HG03025 (cell line): ENCODE results near the gene ADCY1.

ENCODE experiments used
- ATAC-seq: cut with Tn5 transposase; IDR thresholded peaks from one replicate; pipeline ENCODE4 v1.9.1; 2021; ENCODE audit warnings: mild to moderate bottlenecking, moderate library complexity; ENCODE audit not compliant: unreplicated experiment, low FRiP score

ADCY1 gene

DNA sequence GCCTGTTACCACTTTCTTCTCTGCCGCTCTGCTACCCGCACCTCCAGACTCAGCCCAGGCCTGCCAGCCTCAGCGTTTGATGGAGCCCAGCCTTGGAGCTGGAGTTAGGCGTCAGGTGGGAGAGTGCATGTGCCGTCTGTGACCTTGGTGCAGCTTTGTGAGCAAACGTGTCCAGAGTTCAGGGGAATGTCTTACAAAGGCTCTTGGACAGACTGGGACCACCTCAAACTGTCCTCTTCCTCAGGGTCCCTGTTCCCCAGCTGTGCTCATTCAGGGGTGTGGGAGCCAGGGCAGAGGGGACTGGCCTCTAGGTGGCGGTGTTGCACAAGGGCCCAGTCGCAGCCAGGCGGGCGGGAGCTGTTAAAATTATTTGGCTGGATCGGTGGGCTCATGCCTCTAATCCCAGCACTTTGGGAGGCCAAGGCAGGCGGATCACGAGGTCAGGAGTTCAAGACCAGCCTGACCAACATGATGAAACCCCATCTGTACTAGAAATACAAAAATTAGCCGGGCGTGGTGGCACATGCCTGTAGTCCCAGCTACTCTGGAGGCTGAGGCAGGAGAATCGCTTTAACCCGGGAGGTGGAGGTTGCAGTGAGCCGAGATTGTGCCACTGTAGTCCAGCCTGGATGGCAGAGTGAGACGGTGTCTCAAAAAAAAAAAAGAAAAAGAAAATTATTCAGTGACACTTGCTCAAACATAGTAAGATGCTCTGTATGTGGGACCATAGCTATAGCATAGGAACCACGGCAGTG, 89.2 kb downstream of the ADCY1 start:
- ATAC-seq, result no peak

DNA sequence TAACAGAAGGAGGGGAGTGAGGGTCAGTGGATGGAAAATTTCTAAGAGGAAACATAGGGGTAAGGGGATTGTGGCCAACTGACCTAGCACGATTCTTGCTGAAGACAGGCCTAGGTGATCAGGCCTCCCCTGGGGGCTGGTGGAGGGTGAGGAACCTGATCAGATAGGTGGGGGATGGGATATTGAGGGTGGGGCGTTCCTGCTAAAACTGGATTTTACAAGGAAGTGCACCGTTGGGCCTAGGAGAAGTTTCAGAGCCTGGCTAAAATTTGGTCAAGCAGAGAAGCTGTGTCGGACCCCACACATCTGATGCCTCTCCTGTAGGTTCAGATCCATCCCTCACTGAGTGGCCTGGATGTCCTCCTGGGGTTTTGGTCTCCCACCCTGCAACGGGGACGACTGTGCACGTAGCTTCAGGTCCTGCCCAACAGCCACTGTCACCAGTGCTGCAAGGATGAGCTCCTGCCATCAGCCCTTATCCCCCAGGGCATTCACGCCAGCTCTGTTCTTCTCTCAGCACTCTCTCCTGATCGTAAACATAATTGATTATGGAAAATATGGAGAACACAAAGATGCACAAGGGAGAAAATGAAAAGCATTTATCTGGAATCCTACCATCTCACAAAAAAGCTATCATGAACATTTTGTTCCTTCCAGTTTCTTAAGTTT, 89.9 kb downstream of the ADCY1 start:
- ATAC-seq, result no peak

DNA sequence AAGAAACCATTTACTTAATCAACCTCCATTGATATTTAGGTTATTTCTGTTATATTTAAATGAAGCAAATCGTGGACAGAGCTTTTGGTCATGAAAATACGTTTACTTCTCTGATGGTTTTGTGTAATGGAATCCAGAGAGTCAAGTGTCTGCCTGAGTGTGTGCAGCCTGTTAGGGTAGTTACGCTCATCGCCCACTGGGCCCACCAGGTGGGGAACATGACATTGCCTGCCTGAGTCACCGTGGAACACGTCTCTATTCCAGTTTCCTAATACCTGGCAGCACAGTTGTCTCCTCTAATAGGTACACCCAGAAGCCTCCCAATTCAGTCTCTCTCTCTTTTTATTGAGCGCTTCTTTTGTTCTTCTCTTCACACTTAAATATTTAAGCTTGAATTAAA, 91.0 kb downstream of the ADCY1 start:
- ATAC-seq, result no peak

DNA sequence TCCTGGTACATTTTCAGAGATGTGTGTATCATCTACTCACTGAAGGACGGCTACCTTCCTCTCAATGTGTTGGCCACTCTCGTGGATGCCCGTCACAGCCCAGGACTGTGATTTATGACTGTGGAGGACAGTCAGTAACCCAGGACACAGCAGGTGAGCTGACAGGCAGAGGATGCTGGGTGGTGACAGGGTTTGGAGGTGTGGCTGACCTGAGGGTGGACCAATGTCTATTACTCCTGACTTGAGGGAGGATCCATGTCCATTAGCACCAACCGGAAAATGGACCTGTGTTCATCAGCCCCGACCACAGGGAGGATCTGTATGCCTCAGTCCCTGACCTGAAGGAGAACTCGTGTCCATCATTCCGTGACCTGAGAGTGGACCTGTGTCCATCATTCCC, 96.1 kb downstream of the ADCY1 start:
- ATAC-seq, result no peak

DNA sequence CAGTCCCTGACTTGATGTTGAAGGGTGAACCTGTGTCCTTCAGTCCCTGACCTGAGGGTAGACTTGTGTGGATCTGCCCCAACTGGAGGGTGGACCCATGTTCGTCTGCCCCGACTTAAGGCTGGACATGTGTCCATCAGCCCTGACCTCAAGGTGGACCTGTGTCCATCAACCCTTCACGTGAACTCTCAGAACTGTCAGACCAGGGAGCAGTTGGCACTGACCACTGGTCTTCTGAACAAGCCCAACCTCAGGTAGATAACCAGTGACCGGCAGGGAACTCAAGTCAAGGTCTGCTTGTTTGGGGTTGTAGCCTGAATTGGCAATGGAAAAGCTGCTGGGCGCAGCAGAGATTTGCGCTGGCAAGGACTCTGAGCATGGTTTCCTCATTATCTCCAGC, 96.5 kb downstream of the ADCY1 start:
- no peak for ATAC-seq

DNA sequence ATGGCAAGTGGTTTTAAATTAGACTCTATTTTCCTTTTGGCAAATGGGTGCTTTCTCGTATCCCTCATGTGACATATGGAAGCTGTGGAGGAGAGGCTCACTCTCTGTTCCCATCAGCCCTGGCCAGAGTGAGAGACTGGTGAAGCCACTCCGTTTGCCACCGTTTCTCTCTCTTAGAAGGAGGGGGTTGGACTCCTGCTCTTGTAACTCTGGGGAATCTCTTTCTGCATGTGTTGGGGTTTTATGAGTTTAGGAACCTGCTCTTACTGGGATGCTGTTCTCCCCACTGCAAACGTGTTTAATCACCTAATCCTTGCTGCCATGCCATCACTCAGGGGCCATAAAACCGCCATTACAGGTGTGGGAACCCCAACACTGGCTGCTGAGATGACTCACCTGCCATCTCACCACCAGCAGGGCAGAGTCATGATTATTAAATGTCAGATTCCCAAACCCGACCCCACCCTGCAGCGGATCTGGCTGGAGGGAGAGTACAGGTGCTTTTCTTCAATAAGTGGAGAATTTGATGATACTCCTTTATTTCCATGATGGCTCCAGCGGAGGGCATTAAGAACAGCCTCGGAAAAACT, 103.2 kb downstream of the ADCY1 start:
- ATAC-seq, result no peak

DNA sequence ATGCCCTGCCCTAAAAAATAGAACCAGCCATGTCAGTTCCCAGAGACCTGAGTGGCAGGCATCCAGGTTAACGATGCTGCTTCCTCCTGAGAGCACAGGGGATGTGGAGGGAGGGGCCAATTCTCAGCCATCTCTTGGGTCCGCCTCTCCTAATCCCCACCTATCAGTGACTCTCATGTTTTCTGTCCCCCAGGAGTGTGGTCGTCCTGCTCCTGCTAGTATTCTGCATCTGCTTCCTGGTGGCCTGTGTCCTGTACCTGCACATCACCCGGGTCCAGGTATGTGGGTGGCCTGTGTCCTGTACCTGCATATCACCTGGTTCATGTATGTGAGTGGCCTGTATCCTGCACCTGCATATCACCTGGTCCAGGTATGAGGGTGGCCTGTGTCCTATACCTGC, 105.3 kb downstream of the ADCY1 start:
- no peak for ATAC-seq

DNA sequence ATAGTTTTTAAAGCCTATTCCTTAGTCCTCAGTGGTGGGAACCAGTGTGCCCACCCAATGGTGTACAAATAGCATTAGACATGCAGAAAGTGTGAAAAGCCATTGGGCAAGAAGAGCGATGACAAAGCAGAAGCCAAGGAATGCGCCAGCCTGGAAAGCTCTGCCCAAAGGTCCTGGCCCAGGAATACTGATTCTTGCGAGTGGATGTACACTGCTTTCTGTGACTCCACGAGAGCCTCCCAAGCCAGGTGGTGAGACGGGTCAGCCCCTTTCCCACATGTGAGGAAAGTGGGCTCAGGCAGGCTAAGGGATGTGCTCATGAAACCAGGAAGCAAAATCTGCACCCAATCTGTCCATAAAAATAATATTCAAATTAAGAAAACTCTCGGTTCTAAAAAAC, 106.6 kb downstream of the ADCY1 start:
- ATAC-seq, result no peak

DNA sequence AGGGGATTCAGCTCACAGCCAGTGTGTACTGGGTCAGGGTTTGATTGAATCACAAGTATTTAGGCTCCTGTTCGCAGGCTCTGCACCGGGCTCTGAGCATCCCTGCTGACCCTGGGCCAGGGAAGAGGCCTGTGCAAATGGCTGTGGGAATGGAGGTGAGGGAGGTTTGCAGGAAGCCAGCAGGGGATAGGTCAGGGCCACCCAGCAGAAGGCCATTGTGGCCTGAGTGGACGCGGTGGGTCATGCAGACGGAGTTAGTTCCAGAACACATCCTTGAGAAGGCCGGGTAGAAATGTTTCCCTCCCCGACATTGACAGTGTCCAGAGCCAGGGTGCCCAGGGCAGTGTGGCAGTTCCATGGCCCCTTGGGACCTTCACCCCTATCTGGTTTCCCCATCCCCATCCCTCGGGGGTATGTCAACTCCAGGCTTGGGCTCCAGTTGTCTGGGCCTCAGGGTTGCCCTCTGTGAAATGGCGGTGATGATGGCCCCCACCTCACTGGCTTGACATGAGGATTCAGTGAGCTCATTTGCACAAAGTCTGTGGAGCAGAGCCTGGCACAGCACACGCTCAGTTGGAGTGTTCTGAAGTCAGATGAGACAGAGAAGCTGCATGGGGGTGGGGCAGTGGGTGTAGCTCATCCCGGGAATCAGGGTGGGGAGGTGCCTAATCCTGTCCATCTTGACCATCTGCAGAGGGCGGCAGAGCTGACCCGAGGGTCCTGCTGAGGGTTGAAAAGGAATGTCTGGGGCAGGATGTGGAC, 107.6 kb downstream of the ADCY1 start:
- no peak for ATAC-seq

DNA sequence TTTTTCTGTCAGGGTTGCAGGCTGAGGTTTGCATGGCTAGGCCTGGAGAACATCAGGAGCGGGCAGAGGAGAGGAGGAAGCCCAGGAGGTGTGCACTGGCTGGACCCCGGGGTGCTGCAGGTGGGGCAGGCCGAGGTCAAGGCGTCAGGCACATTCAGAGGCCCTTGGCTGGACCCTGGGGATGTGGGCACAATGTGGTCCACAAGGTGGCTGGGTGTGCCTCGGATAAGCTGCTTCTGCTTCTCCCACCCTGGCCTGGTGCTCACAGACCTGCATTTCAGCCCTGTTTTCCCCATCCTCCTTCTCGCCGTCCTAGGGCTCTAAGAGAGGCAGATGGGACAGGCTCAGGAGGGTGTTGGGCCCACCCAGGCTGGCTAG, 108.2 kb downstream of the ADCY1 start:
- no peak for ATAC-seq

DNA sequence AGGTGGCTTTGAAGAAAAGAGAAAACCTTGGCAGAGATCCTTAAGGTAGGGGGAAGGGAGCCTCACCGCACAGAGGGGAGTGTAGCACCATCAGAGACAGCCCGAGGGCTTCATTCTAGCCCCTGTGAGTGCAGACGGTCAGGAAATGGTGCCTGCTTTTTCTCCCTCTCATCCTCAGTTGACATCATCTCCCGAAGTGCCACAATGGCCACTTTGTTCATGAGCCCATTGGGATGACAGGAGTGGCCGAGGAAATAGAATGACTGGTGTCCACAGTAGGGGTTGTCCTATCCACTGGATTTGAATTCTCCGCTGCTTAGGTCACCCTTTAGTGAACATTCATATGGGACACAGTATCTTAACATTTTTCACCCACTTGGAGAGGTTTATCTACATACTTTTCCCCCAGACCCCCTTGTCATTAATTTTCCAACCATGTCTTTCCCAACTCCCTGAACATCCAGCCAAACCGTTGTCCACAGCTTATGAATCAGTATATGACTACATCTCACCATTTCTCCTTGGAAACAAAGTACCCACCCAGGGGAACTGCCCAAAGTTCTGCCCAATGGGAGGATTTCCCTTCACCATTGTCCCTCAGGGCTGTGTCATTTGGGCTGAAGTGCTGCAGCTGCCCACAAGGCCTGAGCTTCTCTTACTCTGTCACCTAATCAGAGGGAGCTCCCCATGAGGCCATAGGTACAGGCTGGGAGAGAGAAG, 108.8 kb downstream of the ADCY1 start:
- no peak for ATAC-seq

DNA sequence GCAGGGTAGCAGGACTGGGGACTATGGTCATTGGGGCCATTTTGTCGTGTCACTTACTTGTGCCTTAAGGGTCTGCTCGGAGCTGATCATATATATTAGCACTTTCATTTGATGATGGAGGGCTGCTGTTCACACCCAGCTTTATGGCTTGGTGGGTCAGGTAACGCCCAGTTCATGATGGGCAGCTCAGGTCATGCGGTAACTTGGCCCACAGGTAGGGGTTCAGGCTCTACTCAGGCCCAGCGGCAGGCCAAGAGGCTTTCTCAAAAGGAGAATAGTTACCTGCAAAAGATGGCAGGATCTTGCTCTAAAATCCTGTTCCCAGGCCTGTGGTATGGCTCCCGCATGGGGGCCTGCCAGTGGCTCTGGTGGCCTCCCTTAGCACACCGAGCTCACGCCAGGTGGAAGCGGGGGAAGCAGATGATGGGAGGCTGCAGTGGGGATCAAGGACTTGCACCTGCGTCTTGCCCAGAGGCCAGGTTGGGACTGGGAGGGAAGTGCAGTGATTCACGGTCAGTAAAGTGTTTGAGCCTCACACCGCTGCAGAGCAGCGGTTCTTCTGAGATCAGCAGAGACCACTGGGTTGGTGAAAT, 109.5 kb downstream of the ADCY1 start:
- no peak for ATAC-seq

DNA sequence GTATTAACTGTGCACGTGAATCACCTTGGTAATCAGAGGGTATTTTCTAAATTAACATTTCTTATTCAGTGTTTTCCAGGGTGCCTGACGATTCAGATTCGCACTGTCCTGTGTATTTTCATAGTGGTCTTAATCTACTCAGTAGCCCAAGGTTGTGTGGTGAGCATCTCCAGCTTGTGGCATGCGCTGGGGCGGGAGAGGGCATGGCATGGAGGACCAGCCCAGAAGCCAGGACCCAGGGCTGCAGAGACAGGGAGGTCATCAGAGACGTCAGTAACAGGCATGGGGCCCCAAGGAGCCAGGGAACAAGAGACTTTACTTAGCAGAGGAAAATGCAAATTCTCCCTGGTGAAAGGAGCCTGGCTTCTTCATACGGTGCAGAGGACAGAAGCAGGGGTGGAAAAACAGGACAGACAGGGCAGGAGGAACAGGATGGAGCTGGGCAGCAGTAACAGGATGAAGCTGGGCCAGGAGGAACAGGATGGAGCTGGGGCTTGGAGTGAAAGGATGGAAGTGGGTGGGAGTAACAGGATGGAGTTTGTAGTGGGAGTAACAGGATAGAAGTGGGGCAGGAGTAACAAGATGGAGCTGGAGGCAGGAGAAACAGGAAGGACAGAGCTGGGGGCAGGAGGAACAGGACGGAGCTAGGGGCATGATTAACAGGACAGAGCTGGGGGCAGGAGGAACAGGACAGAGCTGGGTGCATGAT, 110.9 kb downstream of the ADCY1 start:
- ATAC-seq, result no peak

DNA sequence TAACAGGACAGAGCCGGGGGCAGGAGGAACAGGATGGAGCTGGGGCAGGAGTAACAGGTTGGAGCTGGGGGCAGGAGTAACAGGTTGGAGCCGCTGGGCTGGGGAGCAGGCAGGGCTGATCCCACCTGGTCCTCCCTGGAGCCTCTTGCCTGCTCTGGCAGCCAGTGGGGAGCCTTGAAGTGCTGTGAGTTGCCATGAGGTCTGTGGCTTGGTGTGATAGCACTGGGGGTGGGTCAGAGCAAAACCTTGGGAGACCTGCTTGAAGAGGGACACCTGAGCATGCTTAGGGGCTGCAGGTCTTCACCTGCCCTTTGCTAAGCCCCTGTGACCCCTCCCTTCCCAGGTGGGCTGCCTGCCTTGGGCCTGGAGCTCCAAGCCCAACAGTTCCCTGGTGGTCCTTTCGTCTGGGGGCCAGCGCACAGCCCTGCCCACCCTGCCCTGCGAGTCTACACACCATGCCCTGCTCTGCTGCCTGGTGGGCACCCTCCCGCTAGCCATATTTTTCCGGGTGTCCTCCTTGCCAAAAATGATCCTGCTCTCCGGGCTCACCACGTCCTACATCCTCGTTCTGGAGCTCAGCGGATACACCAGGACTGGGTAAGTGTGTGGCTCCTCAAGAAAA, 111.6 kb downstream of the ADCY1 start:
- no peak for ATAC-seq

DNA sequence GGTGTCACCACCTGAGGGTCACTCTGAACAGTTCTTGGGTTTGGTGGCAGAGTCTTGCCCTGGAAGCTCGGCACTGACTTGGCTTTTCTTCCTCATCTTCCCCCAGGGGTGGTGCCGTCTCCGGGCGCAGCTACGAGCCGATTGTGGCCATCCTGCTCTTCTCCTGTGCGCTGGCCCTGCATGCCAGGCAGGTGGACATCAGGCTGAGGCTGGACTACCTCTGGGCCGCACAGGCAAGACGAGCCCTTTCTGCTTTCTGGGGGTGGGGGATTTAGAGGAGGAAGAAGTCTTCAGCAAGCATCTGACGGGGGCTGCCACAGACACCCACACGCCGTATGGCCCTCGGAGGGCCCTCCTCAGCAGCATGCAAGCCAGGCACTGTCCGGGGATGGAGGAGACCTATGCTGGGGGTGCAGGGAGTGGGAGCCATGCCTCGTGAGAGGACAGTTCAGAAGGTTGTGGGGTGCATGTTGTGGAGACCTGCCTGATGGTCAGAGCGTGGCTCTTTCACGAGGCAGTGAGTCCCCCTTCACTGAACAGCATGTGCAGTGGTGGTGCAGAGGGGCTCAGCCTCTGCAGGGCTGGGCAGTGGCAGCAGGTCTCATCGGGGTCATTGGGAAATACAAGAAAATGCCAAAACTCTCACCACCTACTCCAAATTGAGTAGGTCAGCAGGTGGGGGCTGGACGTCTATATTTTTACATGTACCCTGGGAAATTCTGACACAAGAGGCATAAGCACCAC, 112.4 kb downstream of the ADCY1 start:
- no peak for ATAC-seq

DNA sequence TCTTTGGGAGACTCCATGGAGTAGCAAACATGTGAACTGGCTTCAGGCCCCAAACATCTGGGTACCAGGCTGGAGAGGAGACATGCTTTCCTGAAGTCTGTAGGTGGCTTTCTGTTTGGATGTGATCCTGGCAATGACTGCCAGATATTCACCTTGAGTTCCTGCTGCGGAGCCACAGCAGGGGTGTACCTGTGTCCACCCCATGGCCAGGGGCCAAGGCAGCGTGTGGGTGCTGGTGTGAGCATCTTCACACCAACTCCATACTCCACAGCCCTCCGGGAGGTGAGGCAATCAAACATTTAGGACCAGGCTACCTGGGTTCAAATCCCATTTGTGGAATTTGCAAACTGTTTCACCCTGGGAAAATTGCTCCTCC, 113.0 kb downstream of the ADCY1 start:
- no peak for ATAC-seq

DNA sequence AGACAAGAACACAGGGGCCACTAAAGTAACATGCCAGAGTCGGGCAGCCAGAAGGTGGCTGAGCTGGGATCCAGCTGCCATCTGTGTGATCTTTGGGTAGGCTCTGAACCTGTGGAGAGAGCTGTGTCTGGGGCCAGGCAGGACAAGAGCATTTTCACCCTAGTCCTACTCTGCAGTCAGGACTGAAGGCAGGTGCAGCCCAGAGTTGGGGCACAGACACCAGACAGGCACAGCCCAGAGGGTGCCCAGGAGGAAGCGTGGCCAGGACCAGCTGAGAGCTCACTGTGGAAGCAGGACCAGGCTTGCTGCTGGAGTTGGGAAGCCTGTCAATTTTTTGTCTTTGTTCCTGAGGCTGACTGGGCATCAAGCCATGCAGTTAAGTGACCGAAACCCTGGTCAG, 113.6 kb downstream of the ADCY1 start:
- ATAC-seq, result no peak

DNA sequence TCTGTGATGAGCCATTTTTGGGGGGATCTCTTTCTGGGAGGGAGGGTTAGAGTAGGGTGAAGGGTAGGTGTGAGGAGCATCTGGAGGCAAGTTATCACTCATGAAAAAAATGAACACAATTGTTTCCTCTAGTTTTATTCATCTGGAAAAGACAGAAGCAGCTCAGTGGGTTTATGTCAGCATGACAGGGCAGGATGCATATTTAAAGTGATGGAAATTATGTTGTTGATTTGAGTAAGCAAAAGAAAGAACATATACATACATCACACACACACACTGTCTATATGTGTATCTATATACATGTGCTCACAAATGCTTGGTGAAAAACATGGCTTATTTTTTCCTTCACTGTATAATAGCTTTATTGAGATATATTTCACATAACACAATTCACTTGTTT, 114.2 kb downstream of the ADCY1 start:
- ATAC-seq, result no peak
